ENCODE results near the gene SLX9. TPM values are rescaled to one million over a fixed set of nuclear protein-coding genes. Genes with fewer than 3 reads are reported as not detected.

SLX9 gene
- total and polyA plus RNA-seq, 2 experiments from 2014 or later: 25.6 to 35.8 TPM

GRCh38 chr21:44991538-44992483 is 52.0 kb downstream of the SLX9 start:
- Histone ChIP-seq H3K27ac (no peak overlapping the region), H3K4me2 (ENCODE audit: unreplicated experiment) (no peak overlapping the region), H3K27me3 (replicated peaks; ENCODE audit: insufficient read depth) (no peaks in the 10 kb centered on the region), H3K36me3 (ENCODE audit: low read depth) (no peaks in the 10 kb centered on the region), H3K79me2 (ENCODE audit: insufficient read depth) (no peaks in the 10 kb centered on the region), H3K9ac (no peak overlapping the region), H3K4me1 (ENCODE audit: insufficient read depth) (no peaks in the 10 kb centered on the region), H3K4me3 (no peak overlapping the region), H4K20me1 (ENCODE audit: insufficient read depth) (no peaks in the 10 kb centered on the region), H2AFZ (no peak overlapping the region), H3K9me3 (ENCODE audit: low read depth) (no peaks in the 10 kb centered on the region), H3F3A (ENCODE audit: insufficient read depth) (no peaks in the 10 kb centered on the region), H3K9me2 (ENCODE audit: insufficient read depth) (no peaks in the 10 kb centered on the region)
- in situ Hi-C loops (cut with MboI): no loop called here
- no peak for DNase-seq
- no peak for TF ChIP-seq EZH2phosphoT487 (IDR thresholded peaks at IDR 0.05; ENCODE audit: insufficient read depth, low read depth)
- TF ChIP-seq EZH2 (IDR thresholded peaks at IDR 0.05; ENCODE audit: insufficient read depth, poor library complexity, severe bottlenecking): no peak
- 81 to 90% methylated on average over 35 to 38 of the region's 38 CpGs for WGBS, 2 experiments (ENCODE audit: low coverage in 1 of 2, low lambda C conversion rate in 2 of 2, missing lambda C conversion rate in 2 of 2)

GRCh38 chr21:44992608-44993031 is 52.8 kb downstream of the SLX9 start:
- H3K4me3 ChIP-seq: no peak overlapping the region
- in situ Hi-C loops (cut with MboI): no loop called here
- TF ChIP-seq EZH2 (IDR thresholded peaks at IDR 0.05; ENCODE audit: insufficient read depth, poor library complexity, severe bottlenecking): no peak
- TF ChIP-seq EZH2phosphoT487 (IDR thresholded peaks at IDR 0.05; ENCODE audit: insufficient read depth, low read depth): no peak
- no peak overlapping the region for H3K9ac ChIP-seq
- H3K36me3 ChIP-seq (ENCODE audit: low read depth): no peaks in the 10 kb centered on the region
- H3K27me3 ChIP-seq (replicated peaks; ENCODE audit: insufficient read depth): no peaks in the 10 kb centered on the region
- no peaks in the 10 kb centered on the region for H3K4me1 ChIP-seq (ENCODE audit: insufficient read depth)
- DNase-seq: no peak
- H2AFZ ChIP-seq: no peak overlapping the region
- H3K4me2 ChIP-seq (ENCODE audit: unreplicated experiment): no peak overlapping the region
- no peaks in the 10 kb centered on the region for H3F3A ChIP-seq (ENCODE audit: insufficient read depth)
- H3K9me2 ChIP-seq (ENCODE audit: insufficient read depth): no peaks in the 10 kb centered on the region
- H3K27ac ChIP-seq: no peak overlapping the region
- H3K79me2 ChIP-seq (ENCODE audit: insufficient read depth): no peaks in the 10 kb centered on the region
- no peaks in the 10 kb centered on the region for H3K9me3 ChIP-seq (ENCODE audit: low read depth)
- WGBS, 2 experiments (ENCODE audit: low coverage in 1 of 2, low lambda C conversion rate in 2 of 2, missing lambda C conversion rate in 2 of 2): 85 to 87% methylated on average over 13 of the region's 13 CpGs
- no peaks in the 10 kb centered on the region for H4K20me1 ChIP-seq (ENCODE audit: insufficient read depth)

GRCh38 chr21:44993321-44994046 is 53.7 kb downstream of the SLX9 start:
- Histone ChIP-seq H3K79me2 (ENCODE audit: insufficient read depth) (no peaks in the 10 kb centered on the region), H3K4me2 (ENCODE audit: unreplicated experiment) (no peak overlapping the region), H3K4me1 (ENCODE audit: insufficient read depth) (no peaks in the 10 kb centered on the region), H2AFZ (no peak overlapping the region), H3K27me3 (replicated peaks; ENCODE audit: insufficient read depth) (no peaks in the 10 kb centered on the region), H3F3A (ENCODE audit: insufficient read depth) (no peaks in the 10 kb centered on the region), H3K9ac (no peak overlapping the region), H4K20me1 (ENCODE audit: insufficient read depth) (no peaks in the 10 kb centered on the region), H3K9me3 (ENCODE audit: low read depth) (no peaks in the 10 kb centered on the region), H3K36me3 (ENCODE audit: low read depth) (no peaks in the 10 kb centered on the region), H3K9me2 (ENCODE audit: insufficient read depth) (no peaks in the 10 kb centered on the region), H3K27ac (no peak overlapping the region), H3K4me3 (no peak overlapping the region)
- WGBS, 2 experiments (ENCODE audit: low coverage in 1 of 2, low lambda C conversion rate in 2 of 2, missing lambda C conversion rate in 2 of 2): 85 to 89% methylated on average over 11 to 20 of the region's 20 CpGs
- TF ChIP-seq EZH2 (IDR thresholded peaks at IDR 0.05; ENCODE audit: insufficient read depth, poor library complexity, severe bottlenecking): no peak
- no peak for TF ChIP-seq EZH2phosphoT487 (IDR thresholded peaks at IDR 0.05; ENCODE audit: insufficient read depth, low read depth)
- DNase-seq: no peak
- in situ Hi-C loops (cut with MboI): no loop called here

GRCh38 chr21:44994047-44994694 is 54.3 kb downstream of the SLX9 start:
- Histone ChIP-seq H3K79me2 (ENCODE audit: insufficient read depth) (no peaks in the 10 kb centered on the region), H3K36me3 (ENCODE audit: low read depth) (no peaks in the 10 kb centered on the region), H3K27ac (no peak overlapping the region), H3K4me2 (ENCODE audit: unreplicated experiment) (no peak overlapping the region), H3K9ac (no peak overlapping the region), H3K4me1 (ENCODE audit: insufficient read depth) (no peaks in the 10 kb centered on the region), H4K20me1 (ENCODE audit: insufficient read depth) (no peaks in the 10 kb centered on the region), H3K27me3 (replicated peaks; ENCODE audit: insufficient read depth) (no peaks in the 10 kb centered on the region), H3K9me3 (ENCODE audit: low read depth) (no peaks in the 10 kb centered on the region), H3K9me2 (ENCODE audit: insufficient read depth) (no peaks in the 10 kb centered on the region), H3K4me3 (no peak overlapping the region), H3F3A (ENCODE audit: insufficient read depth) (no peaks in the 10 kb centered on the region), H2AFZ (no peak overlapping the region)
- WGBS, 2 experiments (ENCODE audit: low coverage in 1 of 2, low lambda C conversion rate in 2 of 2, missing lambda C conversion rate in 2 of 2): 38 to 44% methylated on average over 21 to 24 of the region's 24 CpGs
- in situ Hi-C loops (cut with MboI): no loop called here
- no peak for DNase-seq
- TF ChIP-seq EZH2 (IDR thresholded peaks at IDR 0.05; ENCODE audit: insufficient read depth, poor library complexity, severe bottlenecking) (no peak), EZH2phosphoT487 (IDR thresholded peaks at IDR 0.05; ENCODE audit: insufficient read depth, low read depth) (no peak)

Data from GM23248 (cell line).